Measurements from ENCODE around the gene PLA2G15. TPM values are rescaled to one million over a fixed set of nuclear protein-coding genes. Genes with fewer than 3 reads are reported as not detected.

Gene PLA2G15
- total RNA-seq, 1 donor from 2014 or later: 30.4 TPM

GRCh38 chr16:68229431-68230175 lies 15.6 kb upstream of the PLA2G15 start:
- ATAC-seq (peak; percentile 29), DNase-seq (no peak)
- H3K4me3 ChIP-seq: no peak overlapping the region
- peak; percentile 83 for TF ChIP-seq CTCF (IDR thresholded peaks at IDR 0.05)
- H3K4me1 ChIP-seq: peaks cover 25% of the 10 kb centered on the region
- no peaks in the 10 kb centered on the region for H3K9me3 ChIP-seq
- H3K36me3 ChIP-seq: peaks cover 53% of the 10 kb centered on the region
- no peaks in the 10 kb centered on the region for H3K27me3 ChIP-seq
- no peak overlapping the region for H3K27ac ChIP-seq
- intact Hi-C loops (cut with DNase I): loop anchor here (10.0 kb wide), 1 partner anchor 145 kb away; the partner anchor contains the start of gene NFATC3

GRCh38 chr16:68230176-68230571 lies 15.0 kb upstream of the PLA2G15 start:
- peak; percentile 39 for DNase-seq
- peaks cover 25% of the 10 kb centered on the region for H3K4me1 ChIP-seq
- no peak for ATAC-seq
- H3K36me3 ChIP-seq: peaks cover 48% of the 10 kb centered on the region
- no peaks in the 10 kb centered on the region for H3K9me3 ChIP-seq
- H3K27me3 ChIP-seq: no peaks in the 10 kb centered on the region
- H3K4me3 ChIP-seq: no peak overlapping the region
- intact Hi-C loops (cut with DNase I): loop anchor here (10.0 kb wide), 1 partner anchor 145 kb away; the partner anchor contains the start of gene NFATC3
- no peak overlapping the region for H3K27ac ChIP-seq
- TF ChIP-seq CTCF (IDR thresholded peaks at IDR 0.05): no peak

GRCh38 chr16:68230956-68231355 lies 14.2 kb upstream of the PLA2G15 start:
- intact Hi-C loops (cut with DNase I): loop anchor here (10.0 kb wide), 1 partner anchor 146 kb away; the partner anchor contains the start of gene NFATC3
- Histone ChIP-seq H3K36me3 (peaks cover 41% of the 10 kb centered on the region), H3K27me3 (no peaks in the 10 kb centered on the region), H3K27ac (no peak overlapping the region), H3K9me3 (no peaks in the 10 kb centered on the region), H3K4me1 (peaks cover 28% of the 10 kb centered on the region), H3K4me3 (no peak overlapping the region)
- DNase-seq (peak; percentile 54), ATAC-seq (no peak)
- no peak for TF ChIP-seq CTCF (IDR thresholded peaks at IDR 0.05)

GRCh38 chr16:68231384-68232136 lies 13.6 kb upstream of the PLA2G15 start:
- TF ChIP-seq CTCF (IDR thresholded peaks at IDR 0.05): no peak
- H3K4me1 ChIP-seq: peaks cover 34% of the 10 kb centered on the region

GRCh38 chr16:68232335-68232734 lies 12.8 kb upstream of the PLA2G15 start:
- H3K4me1 ChIP-seq: peaks cover 35% of the 10 kb centered on the region
- TF ChIP-seq CTCF (IDR thresholded peaks at IDR 0.05): no peak
- no peaks in the 10 kb centered on the region for H3K9me3 ChIP-seq
- no peak overlapping the region for H3K4me3 ChIP-seq
- H3K27me3 ChIP-seq: no peaks in the 10 kb centered on the region
- intact Hi-C loops (cut with DNase I): loop anchor here (10.0 kb wide), 1 partner anchor 148 kb away; the partner anchor contains the start of gene NFATC3
- ATAC-seq (no peak), DNase-seq (peak; percentile 63)
- no peak overlapping the region for H3K27ac ChIP-seq
- peaks cover 27% of the 10 kb centered on the region for H3K36me3 ChIP-seq

More at GRCh38 chr16:68231384-68232136, 13.6 kb upstream of the PLA2G15 start:
- DNase-seq (peak; percentile 61), ATAC-seq (no peak)
- Histone ChIP-seq H3K9me3 (no peaks in the 10 kb centered on the region), H3K4me3 (no peak overlapping the region), H3K27ac (no peak overlapping the region), H3K36me3 (peaks cover 35% of the 10 kb centered on the region), H3K27me3 (no peaks in the 10 kb centered on the region)
- intact Hi-C loops (cut with DNase I): loop anchor here (10.0 kb wide), 1 partner anchor 147 kb away; the partner anchor contains the start of gene NFATC3

Data from upper lobe of right lung (tissue), 1 donor.